D721Med (cell line): ENCODE data around the gene ZCCHC2.

Source experiments
- DNase-seq: peaks from one replicate; pipeline ENCODE4 v3.0.0; 2011; ENCODE audit warnings: low spot score; ENCODE audit not compliant: insufficient read length
- FAIRE-seq: peaks from 2 replicates; lab custom pipeline; 2011; peaks lifted over from hg19 to GRCh38; lab: Jason Lieb, UNC
- CTCF ChIP-seq: IDR thresholded peaks from 2 replicates; pipeline ENCODE4 v1.5.1; 2012; ENCODE audit warnings: mild to moderate bottlenecking, control low read depth; ENCODE audit not compliant: insufficient read depth; ENCODE audit errors: missing control alignments

ZCCHC2 gene

GRCh38 chr18:62607302-62607701 lies 84.5 kb downstream of the ZCCHC2 start:
- no peak for TF ChIP-seq CTCF
- no peak for FAIRE-seq
- no peak for DNase-seq

GRCh38 chr18:62607708-62608428 lies 85.0 kb downstream of the ZCCHC2 start:
- DNase-seq: no peak
- peak; percentile 85 for FAIRE-seq
- TF ChIP-seq CTCF: no peak

GRCh38 chr18:62609764-62610163 lies 86.9 kb downstream of the ZCCHC2 start:
- FAIRE-seq: no peak
- TF ChIP-seq CTCF: no peak
- DNase-seq: no peak

- TF ChIP-seq CTCF: no peak
- no peak for DNase-seq
- peak; percentile 35 for FAIRE-seq
Observed at GRCh38 chr18:62610351-62610700, 87.5 kb downstream of the ZCCHC2 start.

- no peak for DNase-seq
- TF ChIP-seq CTCF: no peak
- no peak for FAIRE-seq
Observed at GRCh38 chr18:62610701-62611411, 88.0 kb downstream of the ZCCHC2 start.

- DNase-seq (no peak), FAIRE-seq (no peak)
- TF ChIP-seq CTCF: no peak
Observed at GRCh38 chr18:62611453-62612288, 88.8 kb downstream of the ZCCHC2 start.
